Naive thymus-derived CD8-positive, alpha-beta T cell (primary cell): ENCODE results near the gene MYB. TPM values are rescaled to one million over a fixed set of nuclear protein-coding genes. Genes with fewer than 3 reads are reported as not detected.
A peak's percentile ranks its signal among the peaks of the same experiment; 100 is the strongest.

ENCODE experiments used
- ATAC-seq, 2 donors: fragments of 150-1000 bp; cut with Tn5 transposase in 1 of 2; sonication (Bioruptor Pico), chemical (Tn5 transposase) in 1 of 2; 1 replicate in 1 of 2; 2 replicates in 1 of 2; pipeline ENCODE4 v1.10.0; 2021; ENCODE audit warnings: mild to moderate bottlenecking in 2 of 2, moderate library complexity in 2 of 2
- POLR2A ChIA-PET: fragments of 350-600 bp; sonication (Branson Sonifier 250); formaldehyde crosslinking; loops from one replicate; lab custom pipeline; 2021; ENCODE audit warnings: antibody characterized with exemption; lab: Charles Lee
- DNase-seq, 10 donors: peaks; one replicate each; pipeline versions ENCODE4 v3.0.0 to v3.0.0-alpha.2; 2020 to 2022
- H3K27ac Mint-ChIP-seq, 10 donors: one replicate each; pipeline ENCODE4 v1.8.0; 2020 to 2022; ENCODE audit warnings: mild to moderate bottlenecking in 10 of 10, mixed read lengths in 10 of 10, moderate library complexity in 4 of 10, inconsistent platforms in 1 of 10
- H3K27me3 Mint-ChIP-seq, 5 donors: one replicate each; pipeline ENCODE4 v1.8.0; 2021 to 2022; ENCODE audit warnings: mixed read lengths in 5 of 5
- H3K36me3 Mint-ChIP-seq, 3 donors: one replicate each; pipeline ENCODE4 v1.8.0; 2020 to 2022; ENCODE audit warnings: mixed read lengths in 3 of 3, mild to moderate bottlenecking in 2 of 3, inconsistent platforms in 1 of 3
- H3K4me1 Mint-ChIP-seq, 4 donors: one replicate each; pipeline ENCODE4 v1.8.0; 2021 to 2022; ENCODE audit warnings: mixed read lengths in 4 of 4
- H3K4me3 Mint-ChIP-seq, 10 donors: one replicate each; pipeline ENCODE4 v1.8.0; 2020 to 2022; ENCODE audit warnings: mild to moderate bottlenecking in 10 of 10, mixed read lengths in 10 of 10, moderate library complexity in 6 of 10, inconsistent platforms in 1 of 10
- H3K9me3 Mint-ChIP-seq, 9 donors: one replicate each; pipeline ENCODE4 v1.8.0; 2020 to 2022; ENCODE audit warnings: mixed read lengths in 9 of 9, mild to moderate bottlenecking in 3 of 9, inconsistent platforms in 1 of 9, moderate library complexity in 1 of 9
- polyA plus RNA-seq, 3 donors: library from polyadenylated mRNA; unstranded; fragments of 300-500 nt; fragmentation: Illumina TruSeq; gene quantifications; one replicate each; pipeline ENCODE4 v1.2.3, GENCODE V29; 2021
- total RNA-seq, 8 experiments: library from RNA in 2 of 8; stranded (reverse) in 2 of 8; gene quantifications; one replicate each; pipeline ENCODE4 v1.2.3 and lab custom pipeline; 2021 to 2026

MYB gene
- total and polyA plus RNA-seq, 5 experiments from 2014 or later = 2.4 to 22.5 (median 4.8) TPM

DNA sequence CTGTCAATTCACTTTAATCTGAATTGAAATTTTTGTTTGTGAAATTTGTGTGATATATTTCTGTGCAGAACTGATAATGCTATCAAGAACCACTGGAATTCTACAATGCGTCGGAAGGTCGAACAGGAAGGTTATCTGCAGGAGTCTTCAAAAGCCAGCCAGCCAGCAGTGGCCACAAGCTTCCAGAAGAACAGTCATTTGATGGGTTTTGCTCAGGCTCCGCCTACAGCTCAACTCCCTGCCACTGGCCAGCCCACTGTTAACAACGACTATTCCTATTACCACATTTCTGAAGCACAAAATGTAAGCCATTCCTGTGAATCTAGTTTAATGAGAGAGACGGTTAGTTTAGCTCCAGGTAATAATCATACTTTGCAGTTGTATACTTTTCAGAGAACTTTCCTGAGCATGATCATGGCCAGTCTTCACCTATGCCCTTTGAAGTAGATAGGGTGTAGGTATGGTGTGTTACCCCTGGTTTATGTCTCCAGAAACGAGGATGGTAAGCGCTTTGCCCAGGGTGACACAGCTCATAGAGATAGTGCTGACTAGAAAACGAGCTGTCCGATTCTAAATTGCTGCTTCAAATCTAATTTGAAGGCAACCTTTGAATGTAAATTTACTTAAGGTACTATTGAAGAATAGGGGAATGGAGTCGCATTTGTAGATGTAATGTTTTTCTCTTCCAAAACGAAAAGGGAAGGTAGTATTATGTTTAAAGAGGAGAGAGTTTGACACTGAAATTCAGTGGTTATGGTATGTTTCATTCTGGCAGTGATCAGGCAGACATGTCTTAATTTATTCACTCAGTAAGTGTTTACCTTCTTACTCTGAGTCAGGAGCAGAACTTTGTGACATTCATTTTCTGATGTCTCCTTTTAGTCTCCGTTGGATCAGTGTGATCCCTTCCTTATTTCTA, 11.4 kb downstream of the MYB start:
- POLR2A ChIA-PET = no interaction called here
- Mint-ChIP-seq H3K4me3 (no peak overlapping the region), H3K9me3 (no peaks in the 10 kb centered on the region), H3K36me3 (peaks cover 14 to 79% (median 39%) of the 10 kb centered on the region in 3 donors), H3K27ac (peak overlapping the region in 2 of 10 donors; percentile 39 to 59), H3K27me3 (no peaks in the 10 kb centered on the region), H3K4me1 (peaks cover 7 to 30% (median 16%) of the 10 kb centered on the region in 4 donors)
- no peak for ATAC-seq
- no peak for DNase-seq

GRCh38 chr6:135193221-135193620, 12.1 kb downstream of the MYB start:
- H3K27ac Mint-ChIP-seq = peak overlapping the region in 1 of 10 donors; percentile 39
- H3K4me1 Mint-ChIP-seq = peaks cover 7 to 30% (median 16%) of the 10 kb centered on the region in 4 donors
- no peak for DNase-seq
- H3K4me3 Mint-ChIP-seq = no peak overlapping the region
- H3K9me3 Mint-ChIP-seq = no peaks in the 10 kb centered on the region
- ATAC-seq = no peak
- H3K27me3 Mint-ChIP-seq = no peaks in the 10 kb centered on the region
- H3K36me3 Mint-ChIP-seq = peaks cover 14 to 81% (median 37%) of the 10 kb centered on the region in 3 donors
- POLR2A ChIA-PET = no interaction called here

GRCh38 chr6:135195041-135195440, 13.9 kb downstream of the MYB start:
- Mint-ChIP-seq H3K4me3 (no peak overlapping the region), H3K27ac (no peak overlapping the region), H3K27me3 (no peaks in the 10 kb centered on the region), H3K4me1 (peaks cover 3 to 22% (median 9%) of the 10 kb centered on the region in 4 donors), H3K9me3 (no peaks in the 10 kb centered on the region), H3K36me3 (peaks cover 12 to 76% (median 39%) of the 10 kb centered on the region in 3 donors)
- DNase-seq (no peak), ATAC-seq (no peak)
- POLR2A ChIA-PET = no interaction called here

- H3K27me3 Mint-ChIP-seq = no peaks in the 10 kb centered on the region
- no peak for ATAC-seq
- peaks cover 3 to 19% (median 9%) of the 10 kb centered on the region in 4 donors for H3K4me1 Mint-ChIP-seq
- no peaks in the 10 kb centered on the region for H3K9me3 Mint-ChIP-seq
- H3K36me3 Mint-ChIP-seq = peaks cover 10 to 78% (median 39%) of the 10 kb centered on the region in 3 donors
- no peak for DNase-seq
- POLR2A ChIA-PET = no interaction called here
- H3K4me3 Mint-ChIP-seq = peak overlapping the region in 1 of 10 donors; percentile 1
- peak overlapping the region in 2 of 10 donors; percentile 24 to 38 for H3K27ac Mint-ChIP-seq
These were observed 14.4 kb downstream of the MYB start for GRCh38 chr6:135195522-135195921.

GRCh38 chr6:135196739-135197510, 15.8 kb downstream of the MYB start:
- Mint-ChIP-seq H3K36me3 (peaks cover 10 to 74% (median 33%) of the 10 kb centered on the region in 3 donors), H3K4me1 (peaks cover 3 to 13% (median 9%) of the 10 kb centered on the region in 4 donors), H3K4me3 (no peak overlapping the region), H3K27me3 (no peaks in the 10 kb centered on the region), H3K27ac (peak overlapping the region in 2 of 10 donors; percentile 2 to 15), H3K9me3 (no peaks in the 10 kb centered on the region)
- POLR2A ChIA-PET = interaction anchor here (1.2 to 1.9 kb wide), 2 partner anchors 14 to 16 kb away, joined by 3 to 4 read pairs; partner anchors contain the start of gene MYB
- ATAC-seq = no peak
- DNase-seq = no peak

DNA sequence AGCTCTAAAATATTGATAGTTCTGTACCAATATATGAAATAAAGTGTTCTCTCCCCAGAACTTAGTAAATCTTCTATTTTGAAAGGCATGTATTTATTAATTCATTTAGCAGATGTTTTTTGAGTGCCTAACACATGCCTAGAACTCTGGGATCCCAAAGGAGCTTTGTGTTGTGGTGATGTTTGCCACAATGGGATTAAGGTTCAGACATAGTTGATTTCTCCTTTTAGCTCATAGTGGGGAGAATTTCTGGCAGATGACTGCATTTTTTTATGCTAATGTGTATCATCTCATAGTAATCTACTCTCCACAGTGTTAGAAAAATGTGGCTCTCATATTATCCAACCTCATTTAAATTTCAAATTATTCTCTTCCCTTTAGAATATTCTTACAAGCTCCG, 21.7 kb downstream of the MYB start:
- H3K27me3 Mint-ChIP-seq = no peaks in the 10 kb centered on the region
- H3K9me3 Mint-ChIP-seq = no peaks in the 10 kb centered on the region
- H3K4me3 Mint-ChIP-seq = no peak overlapping the region
- no peaks in the 10 kb centered on the region for H3K4me1 Mint-ChIP-seq
- POLR2A ChIA-PET = interaction anchor here (0.6 to 1.1 kb wide), 3 partner anchors 10 to 187 kb away, joined by 3 to 4 read pairs (median 3); no protein-coding TSS in a partner anchor
- H3K27ac Mint-ChIP-seq = peak overlapping the region in 1 of 10 donors; percentile 15
- DNase-seq = no peak
- ATAC-seq = no peak
- H3K36me3 Mint-ChIP-seq = peaks cover 0 to 54% (median 11%) of the 10 kb centered on the region in 3 donors

- no peaks in the 10 kb centered on the region for H3K9me3 Mint-ChIP-seq
- no peak overlapping the region for H3K27ac Mint-ChIP-seq
- POLR2A ChIA-PET = interaction anchor here (0.7 kb wide), 1 partner anchor 17 kb away, joined by 5 read pairs; no protein-coding TSS in a partner anchor
- H3K4me1 Mint-ChIP-seq = peaks cover 4 to 13% (median 9%) of the 10 kb centered on the region in 4 donors
- ATAC-seq = no peak
- H3K27me3 Mint-ChIP-seq = no peaks in the 10 kb centered on the region
- no peak for DNase-seq
- no peak overlapping the region for H3K4me3 Mint-ChIP-seq
- H3K36me3 Mint-ChIP-seq = peaks cover 0 to 40% (median 10%) of the 10 kb centered on the region in 3 donors
These were observed 23.8 kb downstream of the MYB start for GRCh38 chr6:135204951-135205350.

GRCh38 chr6:135209803-135210202, 28.7 kb downstream of the MYB start:
- peaks cover 0 to 6% (median 4%) of the 10 kb centered on the region in 3 donors for H3K36me3 Mint-ChIP-seq
- ATAC-seq (peak; percentile 66 to 77), DNase-seq (peak in 4 of 10 donors; percentile 8 to 53 (median 44))
- H3K27me3 Mint-ChIP-seq = no peaks in the 10 kb centered on the region
- H3K4me3 Mint-ChIP-seq = peak overlapping the region; percentile 54 to 90 (median 83)
- no peaks in the 10 kb centered on the region for H3K9me3 Mint-ChIP-seq
- POLR2A ChIA-PET = interaction anchor here (1.1 to 1.7 kb wide), 4 partner anchors 10 to 29 kb away, joined by 3 to 10 read pairs (median 4); partner anchors contain the start of gene MYB
- peak overlapping the region; percentile 81 to 97 (median 94) for H3K27ac Mint-ChIP-seq
- peaks cover 18 to 45% (median 41%) of the 10 kb centered on the region in 4 donors for H3K4me1 Mint-ChIP-seq

GRCh38 chr6:135210632-135211305, 29.7 kb downstream of the MYB start:
- Mint-ChIP-seq H3K4me3 (peak overlapping the region; percentile 54 to 90 (median 83)), H3K36me3 (peaks cover 0 to 4% (median 0%) of the 10 kb centered on the region in 3 donors), H3K4me1 (peaks cover 20 to 47% (median 41%) of the 10 kb centered on the region in 4 donors), H3K27ac (peak overlapping the region in 9 of 10 donors; percentile 81 to 97 (median 93)), H3K27me3 (no peaks in the 10 kb centered on the region), H3K9me3 (no peaks in the 10 kb centered on the region)
- no peak for DNase-seq
- ATAC-seq = no peak
- POLR2A ChIA-PET = interaction anchor here (1.2 to 2.1 kb wide), 3 partner anchors 11 to 27 kb away, joined by 3 to 5 read pairs (median 4); no protein-coding TSS in a partner anchor

GRCh38 chr6:135211306-135211702, 30.2 kb downstream of the MYB start:
- POLR2A ChIA-PET = interaction anchor here (1.2 to 2.1 kb wide), 3 partner anchors 10 to 28 kb away, joined by 3 to 5 read pairs (median 4); no protein-coding TSS in a partner anchor
- ATAC-seq (no peak), DNase-seq (no peak)
- no peaks in the 10 kb centered on the region for H3K27me3 Mint-ChIP-seq
- H3K4me3 Mint-ChIP-seq = peak overlapping the region in 8 of 10 donors; percentile 32 to 90 (median 56)
- H3K9me3 Mint-ChIP-seq = no peaks in the 10 kb centered on the region
- peaks cover 20 to 49% (median 41%) of the 10 kb centered on the region in 4 donors for H3K4me1 Mint-ChIP-seq
- peaks cover 0 to 4% (median 0%) of the 10 kb centered on the region in 3 donors for H3K36me3 Mint-ChIP-seq
- peak overlapping the region in 6 of 10 donors; percentile 65 to 96 (median 90) for H3K27ac Mint-ChIP-seq

DNA sequence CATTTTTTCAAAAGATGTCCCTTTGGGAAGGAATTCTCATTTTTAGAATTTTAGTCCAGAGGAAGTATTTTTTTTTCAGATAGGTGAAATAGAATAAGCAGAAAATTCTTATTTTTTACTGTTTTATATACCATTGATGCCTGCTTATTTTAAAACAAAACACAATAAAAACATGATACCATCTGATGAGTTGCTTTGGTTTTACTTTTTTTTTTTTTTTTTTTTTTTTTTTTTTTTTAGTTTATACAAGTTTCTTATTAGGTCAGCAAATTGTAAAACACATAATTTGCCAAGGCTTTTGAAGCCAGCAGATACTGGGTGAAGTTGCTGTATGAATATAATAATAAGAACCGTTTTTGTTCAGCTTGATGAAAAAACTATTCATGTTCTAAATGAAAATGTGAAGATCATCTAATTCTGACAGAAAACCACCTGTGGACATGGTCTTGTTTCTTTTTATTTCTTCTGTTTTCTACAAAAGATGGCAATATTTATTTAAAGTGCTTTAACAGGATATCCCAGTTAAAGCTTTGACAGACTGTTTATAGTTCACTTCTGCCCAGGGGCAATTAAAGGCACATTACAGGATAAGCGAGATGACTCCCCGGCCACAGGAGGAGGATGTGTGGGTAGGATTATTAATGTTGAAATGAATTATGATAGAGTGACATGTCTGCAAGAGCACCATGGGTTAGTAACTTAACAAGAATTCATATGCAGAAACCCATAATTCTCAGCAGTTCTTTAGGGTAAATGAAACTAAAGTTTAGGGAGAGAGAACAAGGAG, 31.1 kb downstream of the MYB start:
- H3K4me3 Mint-ChIP-seq = peak overlapping the region; percentile 42 to 83 (median 66)
- H3K9me3 Mint-ChIP-seq = no peaks in the 10 kb centered on the region
- POLR2A ChIA-PET = interaction anchor here (1.1 to 2.1 kb wide), 6 partner anchors 9 to 198 kb away, joined by 3 to 5 read pairs (median 4); no protein-coding TSS in a partner anchor
- H3K36me3 Mint-ChIP-seq = peaks cover 0 to 5% (median 4%) of the 10 kb centered on the region in 3 donors
- peaks cover 20 to 49% (median 41%) of the 10 kb centered on the region in 4 donors for H3K4me1 Mint-ChIP-seq
- H3K27me3 Mint-ChIP-seq = no peaks in the 10 kb centered on the region
- H3K27ac Mint-ChIP-seq = peak overlapping the region; percentile 55 to 90 (median 74)
- ATAC-seq (peak in 1 of 2 donors; percentile 40), DNase-seq (peak in 1 of 10 donors; percentile 6)
